ENCODE results near the gene VILL. TPM values are rescaled to one million over a fixed set of nuclear protein-coding genes. Genes with fewer than 3 reads are reported as not detected.

The VILL gene
- polyA plus RNA-seq, 1 of the 3 experiments (the other 2 are of a cell fraction) = 8.8 TPM

GRCh38 chr3:38043486-38043885 lies 52.9 kb downstream of the VILL start:
- H4K20me1 ChIP-seq (ENCODE audit: insufficient read depth) = no peaks in the 10 kb centered on the region
- H3K36me3 ChIP-seq (replicated peaks in 1 of 2; ENCODE audit: control insufficient read depth in 1 of 2, insufficient read depth in 2 of 2, low read length in 1 of 2) = no peaks in the 10 kb centered on the region
- POLR2A ChIA-PET = no interaction called here
- CTCF ChIA-PET = no interaction called here
- H3K4me1 ChIP-seq (ENCODE audit: control insufficient read depth in 1 of 2, insufficient read depth in 2 of 2, low read depth in 1 of 2, low read length in 1 of 2) = no peaks in the 10 kb centered on the region
- TF ChIP-seq RXRA (IDR thresholded peaks at IDR 0.05; ENCODE audit: borderline replicate concordance, low read depth) (no peak), FOXM1 (IDR thresholded peaks at IDR 0.05; ENCODE audit: low read depth) (no peak), CTCF (IDR thresholded peaks at IDR 0.05) (no peak), CHD2 (IDR thresholded peaks at IDR 0.05; ENCODE audit: low read length, partially characterized antibody) (no peak), ELF1 (IDR thresholded peaks at IDR 0.05) (no peak), GATA2 (CRISPR knock-in tag; IDR thresholded peaks at IDR 0.05) (no peak), SMC3 (IDR thresholded peaks at IDR 0.05; ENCODE audit: low read depth, low read length) (no peak), YY1 (IDR thresholded peaks at IDR 0.05; ENCODE audit: low read depth) (no peak)
- H3F3A ChIP-seq (replicated peaks; ENCODE audit: insufficient read depth) = no peaks in the 10 kb centered on the region
- 68% methylated on average over 4 of the region's 4 CpGs for WGBS (ENCODE audit: low lambda C conversion rate)
- no peak overlapping the region for H3K27ac ChIP-seq (ENCODE audit: low read depth in 2 of 2, low read length in 1 of 2)
- no peaks in the 10 kb centered on the region for H3K79me2 ChIP-seq (ENCODE audit: insufficient read depth)
- no peak overlapping the region for H3K9ac ChIP-seq
- DNase-seq = no peak
- no peak overlapping the region for H3K4me2 ChIP-seq
- H3K9me2 ChIP-seq = no peaks in the 10 kb centered on the region
- H3K27me3 ChIP-seq (ENCODE audit: insufficient read depth) = peaks cover 4% of the 10 kb centered on the region; the same call in 1 of the 2 replicates
- H3K4me3 ChIP-seq (ENCODE audit: low read depth in 2 of 2, low read length in 1 of 2) = no peak overlapping the region
- no peaks in the 10 kb centered on the region for H3K9me3 ChIP-seq
- H2AFZ ChIP-seq (ENCODE audit: low read depth) = no peak overlapping the region

- no peaks in the 10 kb centered on the region for H3K9me2 ChIP-seq
- H3F3A ChIP-seq (replicated peaks; ENCODE audit: insufficient read depth) = no peaks in the 10 kb centered on the region
- H3K4me2 ChIP-seq = no peak overlapping the region
- no peak overlapping the region for H3K9ac ChIP-seq
- no peak overlapping the region for H3K4me3 ChIP-seq (ENCODE audit: low read depth in 2 of 2, low read length in 1 of 2)
- no peak overlapping the region for H2AFZ ChIP-seq (ENCODE audit: low read depth)
- no peaks in the 10 kb centered on the region for H4K20me1 ChIP-seq (ENCODE audit: insufficient read depth)
- H3K27ac ChIP-seq (ENCODE audit: low read depth in 2 of 2, low read length in 1 of 2) = no peak overlapping the region
- H3K9me3 ChIP-seq = no peaks in the 10 kb centered on the region
- ChIA-PET CTCF (no interaction called here), POLR2A (no interaction called here)
- no peak for TF ChIP-seq ZBTB33 (IDR thresholded peaks at IDR 0.05; ENCODE audit: borderline replicate concordance, low read depth)
- TF ChIP-seq RXRA (IDR thresholded peaks at IDR 0.05; ENCODE audit: borderline replicate concordance, low read depth) = no peak
- no peak for TF ChIP-seq ELF1 (IDR thresholded peaks at IDR 0.05)
- TF ChIP-seq RAD21 (IDR thresholded peaks at IDR 0.05; ENCODE audit: low read length) = no peak
- no peak for TF ChIP-seq FOXM1 (IDR thresholded peaks at IDR 0.05; ENCODE audit: low read depth)
- TF ChIP-seq GATA2 (CRISPR knock-in tag; IDR thresholded peaks at IDR 0.05) = no peak
- no peak for TF ChIP-seq TCF12 (IDR thresholded peaks at IDR 0.05)
- TF ChIP-seq RCOR1 (IDR thresholded peaks at IDR 0.05; ENCODE audit: low read length) = no peak
- TF ChIP-seq FOXJ3 (CRISPR knock-in tag; IDR thresholded peaks at IDR 0.05) = no peak
- no peak for TF ChIP-seq GABPA (IDR thresholded peaks at IDR 0.05; ENCODE audit: low read depth)
- no peak for TF ChIP-seq MEF2A (IDR thresholded peaks at IDR 0.05; ENCODE audit: borderline replicate concordance, low read depth)
- TF ChIP-seq NFIC (IDR thresholded peaks at IDR 0.05; ENCODE audit: borderline replicate concordance) = no peak
- no peak for TF ChIP-seq CHD2 (IDR thresholded peaks at IDR 0.05; ENCODE audit: low read length, partially characterized antibody)
- no peak for TF ChIP-seq SIN3A (IDR thresholded peaks at IDR 0.05; ENCODE audit: borderline replicate concordance, low read depth, low read length)
- no peak for TF ChIP-seq CTCF (IDR thresholded peaks at IDR 0.05)
- TF ChIP-seq USF2 (IDR thresholded peaks at IDR 0.05; ENCODE audit: borderline replicate concordance, low read depth, low read length) = no peak
- TF ChIP-seq EP300 (IDR thresholded peaks at IDR 0.05; ENCODE audit: borderline replicate concordance in 1 of 2, low read depth in 1 of 2, low read length in 1 of 2) = no peak
- no peak for TF ChIP-seq FOSL2 (IDR thresholded peaks at IDR 0.05; ENCODE audit: borderline replicate concordance, low read depth)
- no peak for TF ChIP-seq MAX (IDR thresholded peaks at IDR 0.05; ENCODE audit: low read depth)
- TF ChIP-seq JUND (IDR thresholded peaks at IDR 0.05) = no peak
- peaks cover 4% of the 10 kb centered on the region; the same call in 1 of the 2 replicates for H3K27me3 ChIP-seq (ENCODE audit: insufficient read depth)
- H3K4me1 ChIP-seq (ENCODE audit: control insufficient read depth in 1 of 2, insufficient read depth in 2 of 2, low read depth in 1 of 2, low read length in 1 of 2) = no peaks in the 10 kb centered on the region
- no peak for DNase-seq
- WGBS (ENCODE audit: low lambda C conversion rate) = 42% methylated on average over 3 of the region's 4 CpGs
- H3K36me3 ChIP-seq (replicated peaks in 1 of 2; ENCODE audit: control insufficient read depth in 1 of 2, insufficient read depth in 2 of 2, low read length in 1 of 2) = no peaks in the 10 kb centered on the region
- H3K79me2 ChIP-seq (ENCODE audit: insufficient read depth) = no peaks in the 10 kb centered on the region
Observed at GRCh38 chr3:38046027-38046426, 55.4 kb downstream of the VILL start.

Data from SK-N-SH (cell line).